Activated gamma-delta T cell treated with Interleukin-2 at 50 U/mL for 16 hours (primary cell): ENCODE data around the gene PLCD4.

Experiments used
- DNase-seq: peaks from one replicate; pipeline ENCODE4 v3.0.0-alpha.2; 2020

The PLCD4 gene

DNA sequence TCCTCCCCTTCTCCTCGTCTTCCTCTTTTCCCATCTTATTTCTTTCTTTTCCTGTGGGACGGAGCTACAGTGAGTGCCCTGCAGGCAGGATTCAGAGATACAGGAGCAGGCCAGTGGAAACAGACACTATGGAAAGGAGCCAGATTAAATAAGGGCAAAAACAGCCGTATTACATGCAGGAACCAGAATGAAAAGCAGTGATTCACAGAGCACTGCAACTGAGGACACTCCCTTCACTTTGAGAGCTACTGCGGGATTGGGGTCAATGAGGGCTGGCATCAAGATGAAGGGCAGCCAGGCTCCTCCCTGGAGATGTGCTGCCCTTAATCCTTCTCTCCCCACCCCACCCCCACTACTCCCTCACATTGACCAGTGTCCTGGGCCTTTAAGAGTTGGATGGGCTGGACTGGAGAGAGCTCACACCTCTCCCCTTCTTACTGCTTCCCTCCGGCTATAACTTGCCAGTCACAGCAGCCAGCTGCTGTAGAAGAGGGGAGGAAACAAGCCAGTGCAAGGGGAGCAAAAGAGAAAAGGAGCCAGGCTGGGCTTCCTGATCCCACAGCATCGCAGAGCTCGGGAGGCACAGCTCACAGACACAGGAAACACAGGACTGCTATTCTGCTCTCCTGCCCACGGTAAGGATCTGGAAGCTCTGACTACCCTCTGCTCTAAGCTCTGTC is at the start of gene PLCD4:
TSS of gene PLCD4 (plus strand) at position 464 of the 680 bp plus-strand sequence. CDS start 7,841 bp downstream, outside the sequence.
- no peak for DNase-seq

DNA sequence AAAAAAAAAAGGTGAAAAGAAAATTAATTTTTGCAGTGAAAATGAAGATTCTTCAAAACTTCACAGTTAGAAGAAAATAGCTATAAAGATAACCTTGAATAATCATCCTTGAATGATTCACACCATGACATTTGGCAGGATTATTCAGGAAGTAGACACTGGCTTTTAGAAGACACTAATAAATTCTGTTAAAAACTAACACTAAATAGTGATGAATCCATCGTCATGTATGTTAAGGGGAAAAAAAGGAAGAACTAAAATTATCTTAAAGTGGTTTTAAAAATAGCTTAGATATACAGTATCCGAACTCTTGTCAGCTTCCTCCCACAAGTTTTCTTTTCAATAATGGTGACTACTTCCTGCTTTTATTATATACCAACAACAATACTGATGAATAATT is 49.8 kb upstream of the PLCD4 start:
- no peak for DNase-seq

DNA sequence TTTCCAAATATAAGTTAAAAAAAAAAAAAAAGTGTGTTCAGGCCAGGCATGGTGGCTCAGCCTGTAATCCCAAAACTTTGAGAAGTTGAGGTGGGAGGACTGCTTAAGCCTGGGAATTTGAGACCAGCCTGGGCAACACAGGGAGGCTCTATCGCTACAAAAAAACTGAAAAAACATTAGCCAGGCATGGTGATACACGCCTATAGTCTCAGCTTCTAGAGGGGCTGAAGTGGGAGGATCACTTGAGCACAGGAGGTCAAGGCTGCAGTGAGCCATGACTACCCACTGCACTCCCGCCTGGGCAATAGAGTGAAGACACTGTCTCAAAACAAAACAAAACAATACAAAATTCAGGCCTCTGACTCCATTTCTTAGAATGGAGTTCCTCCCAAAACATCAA is 48.7 kb upstream of the PLCD4 start:
- no peak for DNase-seq

DNA sequence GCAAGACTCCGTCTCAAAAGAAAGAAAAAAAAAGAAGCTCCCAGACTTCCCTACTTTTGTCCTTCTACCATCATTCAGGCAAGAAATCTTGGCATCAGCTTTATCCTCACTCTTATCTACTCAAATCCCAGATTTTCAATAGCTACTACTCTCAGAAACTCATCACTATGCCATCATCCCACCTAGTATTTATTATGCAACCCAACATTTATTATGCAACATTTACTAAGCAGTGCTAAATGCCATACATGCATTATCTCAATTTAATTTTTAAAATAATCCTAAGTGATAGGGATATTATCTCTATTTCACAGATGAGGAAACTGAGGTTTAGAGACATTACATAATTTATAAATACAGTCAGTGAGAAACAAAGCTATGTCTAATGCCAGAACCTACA is 43.6 kb upstream of the PLCD4 start:
- DNase-seq: no peak

DNA sequence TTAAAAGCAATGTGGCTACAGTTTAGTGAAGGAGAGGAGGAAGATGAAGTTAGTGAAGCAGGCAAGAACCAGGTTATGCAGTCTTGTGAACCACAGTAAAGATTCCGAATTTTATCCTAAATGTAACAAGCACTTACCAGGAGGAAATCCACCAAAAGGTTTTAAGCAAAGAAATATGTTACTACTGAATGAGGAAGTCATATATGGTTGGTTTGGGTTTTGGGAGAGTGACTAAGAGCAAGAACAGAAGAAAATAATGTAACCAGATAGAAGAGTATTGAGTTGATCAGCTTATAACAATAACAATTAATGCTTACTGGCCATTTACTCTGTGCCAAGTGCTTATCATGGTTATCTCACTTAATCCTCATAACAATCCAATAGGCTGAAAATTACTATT is 41.4 kb upstream of the PLCD4 start:
- no peak for DNase-seq

DNA sequence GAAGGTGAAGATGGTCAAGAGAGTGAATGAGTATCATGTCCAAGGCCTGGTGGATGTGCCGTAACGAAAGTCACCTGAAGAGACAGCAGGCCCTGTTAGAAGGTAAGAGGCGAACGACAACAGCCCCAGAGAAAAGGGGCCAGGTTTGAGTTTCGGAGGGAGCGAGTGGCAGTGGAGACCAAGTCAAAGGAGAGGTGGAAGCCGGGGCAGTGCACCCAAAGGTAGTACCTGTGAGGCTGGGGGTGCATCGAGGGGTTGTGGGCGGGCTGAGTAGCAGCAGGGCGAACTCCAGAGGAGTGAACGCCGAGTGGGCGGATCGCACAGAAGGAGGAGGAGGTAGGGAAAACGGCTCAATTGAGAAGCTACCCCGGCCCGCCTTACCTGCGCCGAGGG is 39.9 kb upstream of the PLCD4 start:
- DNase-seq: no peak

DNA sequence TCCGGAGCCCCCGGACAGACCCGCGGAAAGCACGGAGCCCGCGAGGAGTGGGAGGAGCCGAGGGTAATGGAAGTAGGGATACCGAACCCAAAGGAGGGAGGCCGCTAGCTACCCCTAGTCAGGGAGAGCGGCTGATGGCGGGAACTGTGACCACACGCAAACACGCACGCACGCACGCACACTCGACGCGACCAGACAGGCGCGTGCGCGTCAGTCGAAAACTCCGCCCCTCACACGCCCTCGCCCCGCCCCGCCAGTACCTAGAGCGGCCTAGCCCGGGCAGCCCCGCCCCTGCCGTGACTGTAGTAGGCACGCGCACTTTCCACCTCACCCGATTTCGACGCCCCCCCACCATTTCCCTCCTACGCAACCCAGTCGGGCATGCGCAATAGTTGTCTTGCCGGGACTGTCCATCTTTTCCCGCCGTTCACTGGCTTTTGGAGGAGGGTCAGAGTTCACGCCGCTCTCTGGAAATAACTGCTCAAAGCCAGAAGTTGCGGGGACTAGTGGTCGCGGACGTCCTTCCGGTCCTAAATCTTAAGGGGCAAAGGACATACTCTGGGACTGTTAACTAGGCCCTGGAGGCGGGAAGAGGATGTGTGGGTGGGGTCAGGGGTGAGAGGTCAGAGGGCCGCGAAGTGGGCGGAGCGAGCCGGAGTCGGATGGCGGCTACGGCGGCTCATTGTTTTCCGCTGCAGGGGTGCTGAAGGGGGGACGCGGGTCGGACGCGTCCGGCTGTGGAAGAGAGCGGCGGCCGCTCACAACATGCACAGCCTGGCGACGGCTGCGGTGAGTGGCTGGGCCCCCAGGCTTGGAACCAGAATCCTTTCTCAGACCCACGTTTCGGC is 39.3 kb upstream of the PLCD4 start, which contains the start of the genes CNOT9 and USP37:
TSS of gene CNOT9 (plus strand) at position 650 of the 848 bp plus-strand sequence. CDS start at position 766, 116 bp downstream.
TSS of gene USP37 (minus strand) at position 162 of the 848 bp plus-strand sequence. CDS start 9,698 bp downstream, outside the sequence.
- peak; percentile 100 for DNase-seq

DNA sequence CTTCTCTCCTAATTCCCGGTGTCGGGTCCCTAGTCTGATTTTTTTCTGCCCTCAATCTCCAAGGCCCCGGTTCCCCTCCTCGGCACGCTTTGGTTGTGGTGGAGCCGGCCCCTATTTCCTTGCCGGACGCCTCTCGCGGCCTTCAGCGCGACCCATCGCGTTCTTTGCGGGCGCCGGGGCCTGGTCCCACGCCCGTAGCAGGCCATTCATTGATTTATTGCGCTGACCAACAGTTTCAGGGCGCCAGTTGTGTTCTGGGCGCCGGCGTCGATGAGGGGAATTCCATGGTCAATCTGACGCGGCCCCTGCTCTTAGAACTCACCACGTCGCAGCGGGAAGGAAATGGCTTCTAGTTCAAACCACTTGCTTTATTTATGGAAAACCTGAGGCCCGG is 38.7 kb upstream of the PLCD4 start:
- DNase-seq: peak; percentile 34

DNA sequence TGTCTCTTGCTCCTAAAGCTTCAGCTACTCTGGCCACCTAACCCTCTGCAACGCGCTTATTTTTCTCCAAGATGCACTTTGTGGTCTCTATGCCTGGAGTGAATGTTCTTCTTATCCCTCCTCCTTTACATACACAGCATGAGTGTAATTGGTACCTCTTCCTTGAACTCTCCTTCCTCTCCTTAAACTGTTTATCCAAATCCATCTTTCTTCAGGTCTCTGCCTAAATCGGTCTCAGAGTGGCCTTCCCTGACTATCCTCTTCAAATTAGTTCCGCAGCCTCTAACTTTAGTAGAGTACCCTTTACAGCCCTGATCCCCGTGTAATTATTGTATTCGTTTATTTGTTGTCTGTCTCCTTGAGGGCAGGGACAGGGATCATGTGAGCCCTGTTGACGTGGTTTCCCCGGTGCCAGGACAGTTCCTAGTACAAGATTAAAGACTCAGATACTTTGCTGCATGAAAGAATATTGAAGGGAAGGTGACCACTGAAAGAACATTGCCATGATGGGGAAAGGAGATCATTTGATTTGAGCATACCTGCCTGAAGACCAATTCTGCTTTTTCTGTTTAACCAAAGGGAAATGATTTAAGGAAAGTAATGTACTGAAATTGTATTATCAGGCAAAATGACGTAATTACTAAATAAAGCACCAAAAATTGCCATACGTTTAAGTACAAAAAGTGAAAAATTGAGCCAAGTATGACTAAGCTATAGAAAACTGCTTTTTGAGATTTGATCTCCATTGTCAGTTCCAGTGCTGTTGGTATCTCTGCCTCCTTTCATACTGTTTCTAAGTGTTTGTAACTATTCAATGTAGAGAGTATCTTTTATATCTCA is 37.8 kb upstream of the PLCD4 start:
- DNase-seq: no peak

DNA sequence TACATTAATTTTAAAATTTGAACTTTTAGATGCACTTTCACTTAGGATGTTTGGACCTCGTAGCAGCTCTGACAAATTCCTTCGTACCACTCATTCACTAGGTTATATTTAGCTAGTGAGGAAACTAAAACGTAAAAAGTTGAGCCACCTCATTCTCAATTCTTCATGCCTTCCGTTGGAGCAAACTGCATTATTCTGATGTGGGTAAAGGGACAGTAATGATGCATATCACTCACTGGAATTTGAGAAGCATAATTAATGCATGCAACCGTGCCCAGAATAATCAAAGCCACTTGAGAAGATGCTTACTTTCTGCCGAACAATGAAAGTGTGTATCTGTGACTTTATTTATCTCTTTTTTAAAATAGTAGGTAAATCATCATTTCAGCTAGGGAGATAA is 36.8 kb upstream of the PLCD4 start:
- DNase-seq: no peak

DNA sequence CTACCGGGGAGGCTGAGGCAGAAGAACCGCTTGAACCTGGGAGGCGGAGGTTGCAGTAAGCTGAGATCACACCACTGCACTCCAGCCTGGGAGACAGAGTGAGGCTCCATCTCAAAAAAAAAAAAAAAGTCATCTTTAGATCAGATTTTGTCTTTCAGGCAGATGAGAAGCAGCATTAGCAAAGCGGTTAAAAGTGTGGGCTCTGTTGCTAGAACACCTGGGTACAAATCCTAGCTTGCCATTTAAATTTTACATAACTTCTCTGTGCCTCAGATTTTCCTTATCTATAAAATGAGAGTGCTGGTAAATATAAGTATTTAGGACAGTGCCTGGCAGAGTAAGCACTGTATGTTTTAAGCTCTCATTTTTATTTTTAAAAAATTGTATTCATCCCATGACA is 30.8 kb upstream of the PLCD4 start:
- no peak for DNase-seq

DNA sequence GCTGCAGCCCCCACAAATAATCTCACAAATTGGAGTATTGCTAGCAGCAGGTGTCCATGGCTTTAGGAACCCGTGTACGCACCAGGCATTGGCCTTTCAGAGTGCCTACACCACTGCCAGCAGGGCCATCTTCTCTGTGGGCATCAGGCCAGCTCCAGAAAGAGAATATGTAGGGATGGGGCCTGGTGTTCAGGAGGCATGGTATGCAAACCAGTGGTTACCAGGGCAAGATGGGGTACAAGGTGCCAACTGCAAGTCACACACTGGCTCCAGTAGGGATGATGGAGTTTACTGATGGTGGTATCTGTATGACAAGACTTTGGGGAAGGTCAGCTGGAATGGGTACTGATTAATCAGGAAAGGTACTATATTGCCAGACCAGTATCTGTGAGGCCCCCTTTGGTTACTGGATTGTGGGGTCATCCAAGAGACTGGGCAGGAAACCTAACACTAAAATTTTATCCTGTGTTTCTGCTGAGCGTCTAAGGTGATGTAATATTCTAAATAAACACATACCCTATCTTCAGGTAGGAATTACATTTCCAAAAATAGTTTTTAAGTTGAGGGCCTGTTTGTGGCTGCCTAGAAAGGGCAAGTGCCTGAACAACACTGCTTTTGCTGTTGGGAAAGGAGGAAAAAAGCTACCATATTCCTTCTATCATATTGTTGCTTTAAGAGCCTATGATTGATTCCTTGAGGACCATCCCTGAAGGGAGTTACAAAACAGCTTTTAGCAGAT is 30.0 kb upstream of the PLCD4 start:
- no peak for DNase-seq

DNA sequence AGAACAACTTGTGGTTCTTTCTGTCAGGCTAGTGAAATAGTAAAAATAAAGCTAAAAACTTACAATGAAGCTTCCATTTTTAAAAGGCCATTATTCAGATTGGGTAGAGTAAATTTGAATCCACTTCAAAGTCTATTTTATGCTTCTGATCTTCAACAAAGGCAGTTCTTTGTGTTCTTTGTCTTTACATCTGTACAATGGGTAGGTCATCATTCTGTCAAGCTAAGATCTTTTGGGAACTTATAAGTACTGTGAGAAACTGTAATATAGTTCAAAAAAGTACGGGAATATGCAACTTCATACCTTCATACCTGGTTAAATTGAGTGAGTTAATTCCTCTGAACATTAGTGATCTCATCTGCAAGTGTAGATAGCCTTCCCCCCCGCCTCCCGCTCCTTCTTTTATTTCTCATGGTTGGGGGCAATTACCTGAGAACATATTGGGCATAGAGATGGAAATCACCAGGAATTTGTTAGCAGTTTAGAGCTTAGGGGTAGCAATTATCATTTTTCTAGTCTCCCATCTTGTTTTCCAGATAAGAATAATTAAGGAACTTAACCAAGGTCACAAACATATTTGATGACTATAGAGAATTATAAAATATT is 29.3 kb upstream of the PLCD4 start:
- no peak for DNase-seq

DNA sequence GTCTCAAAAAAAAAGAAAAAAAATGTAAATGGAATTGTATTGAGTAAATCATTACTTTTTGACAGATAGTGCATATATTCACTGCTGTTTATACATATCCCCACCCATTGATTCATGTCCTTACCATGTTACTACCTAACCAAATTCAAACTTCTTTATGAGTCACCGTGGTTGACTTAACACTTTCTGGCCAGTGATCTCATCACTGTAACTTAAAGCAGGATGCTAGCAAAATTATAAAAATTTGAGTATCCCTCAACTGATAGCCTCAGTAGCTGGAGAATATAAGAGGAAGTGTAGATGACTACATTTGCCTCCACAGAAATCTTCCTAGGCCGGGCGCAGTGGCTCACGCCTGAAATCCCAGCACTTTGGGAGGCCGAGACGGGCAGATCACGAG is 25.6 kb upstream of the PLCD4 start:
- DNase-seq: no peak

DNA sequence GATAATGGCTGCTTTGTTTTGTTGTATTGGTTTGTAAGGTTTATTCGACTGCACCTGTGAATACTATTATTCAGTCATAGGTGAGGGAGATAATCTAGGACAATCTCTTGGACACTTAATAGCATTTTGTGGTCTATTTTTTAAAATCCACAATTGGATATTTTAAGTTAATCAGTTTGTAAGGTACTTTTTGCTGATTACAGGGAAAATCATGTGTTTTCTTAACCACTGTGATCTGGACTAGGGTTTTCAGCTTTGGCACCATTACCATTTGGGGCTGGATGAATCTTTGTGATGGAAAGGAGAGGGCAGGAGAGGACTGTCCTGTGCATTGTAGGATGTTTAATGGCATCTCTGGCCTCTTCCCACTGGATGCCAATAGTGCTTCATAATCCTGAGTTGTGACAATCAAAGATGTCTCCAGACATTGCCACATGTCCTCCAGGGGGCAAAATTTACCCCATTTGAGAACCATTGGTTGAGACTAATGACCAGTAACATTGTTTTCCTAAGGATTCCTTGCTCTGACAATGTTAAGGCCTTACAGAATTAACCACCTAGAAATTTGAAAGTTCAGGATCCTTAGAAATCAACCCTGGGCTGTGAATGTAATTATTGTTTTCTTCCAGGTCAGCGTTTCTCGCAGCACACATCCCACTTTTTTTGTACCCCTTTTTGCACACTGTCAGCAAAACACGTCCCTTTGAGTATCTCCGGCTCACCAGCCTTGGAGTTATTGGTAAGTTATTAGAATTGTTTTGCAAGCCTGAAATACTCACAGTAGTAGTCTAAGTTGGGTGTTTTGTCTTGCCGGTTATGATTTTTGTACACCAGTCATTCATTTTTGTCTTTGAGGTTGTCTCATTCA is 23.5 kb upstream of the PLCD4 start:
- DNase-seq: no peak

DNA sequence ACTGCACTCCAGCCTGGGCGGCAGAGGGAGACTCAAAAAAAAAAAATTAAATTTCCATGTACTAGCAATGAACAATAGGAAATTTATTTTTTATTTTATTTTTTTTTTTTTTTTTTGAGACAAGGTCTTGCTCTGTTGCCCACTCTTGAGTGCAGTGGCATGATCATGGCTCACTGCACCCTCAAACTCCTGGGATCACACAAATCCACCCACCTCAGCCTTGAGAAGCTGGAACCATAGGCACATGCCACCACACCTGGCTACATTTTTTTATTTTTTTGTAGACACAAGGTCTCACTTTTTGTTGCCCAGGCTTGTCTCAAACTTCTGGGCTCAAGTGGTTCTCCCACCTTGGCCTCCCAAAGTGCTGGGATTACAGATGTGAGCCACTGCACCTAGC is 22.2 kb upstream of the PLCD4 start:
- no peak for DNase-seq

DNA sequence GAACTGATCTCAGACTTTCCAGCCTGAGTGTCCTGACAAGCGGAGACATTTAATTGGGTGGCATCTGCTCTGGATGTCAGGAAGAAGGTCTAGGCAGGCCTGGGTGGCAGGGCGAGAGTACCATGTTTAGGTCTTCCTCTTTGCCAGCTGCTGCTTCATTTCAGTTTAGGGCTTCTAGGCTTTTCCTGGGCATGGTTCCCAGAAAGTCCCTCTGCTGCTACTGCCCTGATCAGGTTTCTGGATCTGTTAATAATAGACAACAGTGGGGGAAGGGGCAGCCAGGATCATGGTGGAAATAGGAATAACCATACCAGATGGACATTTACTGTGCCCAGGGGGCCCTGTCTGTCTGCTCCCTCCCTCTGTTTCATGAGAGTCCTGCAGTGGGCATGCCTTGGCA is 2.3 kb upstream of the PLCD4 start:
- DNase-seq: no peak

DNA sequence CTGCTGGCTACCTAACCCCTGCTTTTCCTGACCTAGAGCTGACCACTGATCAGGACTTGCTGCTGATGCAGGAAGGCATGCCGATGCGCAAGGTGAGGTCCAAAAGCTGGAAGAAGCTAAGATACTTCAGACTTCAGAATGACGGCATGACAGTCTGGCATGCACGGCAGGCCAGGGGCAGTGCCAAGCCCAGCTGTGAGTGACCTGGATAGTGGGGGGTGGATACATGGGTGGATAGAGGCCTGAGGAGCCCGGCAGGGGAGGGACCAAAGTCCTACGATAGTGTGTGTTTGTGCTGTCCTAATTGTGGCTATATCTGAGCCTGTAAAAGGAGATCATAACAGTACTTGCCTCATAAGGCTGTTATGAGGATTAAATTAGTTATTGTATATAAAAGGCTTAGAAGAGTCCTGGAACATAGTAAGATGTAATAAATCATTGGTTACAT is 8.2 kb downstream of the PLCD4 start:
- no peak for DNase-seq

DNA sequence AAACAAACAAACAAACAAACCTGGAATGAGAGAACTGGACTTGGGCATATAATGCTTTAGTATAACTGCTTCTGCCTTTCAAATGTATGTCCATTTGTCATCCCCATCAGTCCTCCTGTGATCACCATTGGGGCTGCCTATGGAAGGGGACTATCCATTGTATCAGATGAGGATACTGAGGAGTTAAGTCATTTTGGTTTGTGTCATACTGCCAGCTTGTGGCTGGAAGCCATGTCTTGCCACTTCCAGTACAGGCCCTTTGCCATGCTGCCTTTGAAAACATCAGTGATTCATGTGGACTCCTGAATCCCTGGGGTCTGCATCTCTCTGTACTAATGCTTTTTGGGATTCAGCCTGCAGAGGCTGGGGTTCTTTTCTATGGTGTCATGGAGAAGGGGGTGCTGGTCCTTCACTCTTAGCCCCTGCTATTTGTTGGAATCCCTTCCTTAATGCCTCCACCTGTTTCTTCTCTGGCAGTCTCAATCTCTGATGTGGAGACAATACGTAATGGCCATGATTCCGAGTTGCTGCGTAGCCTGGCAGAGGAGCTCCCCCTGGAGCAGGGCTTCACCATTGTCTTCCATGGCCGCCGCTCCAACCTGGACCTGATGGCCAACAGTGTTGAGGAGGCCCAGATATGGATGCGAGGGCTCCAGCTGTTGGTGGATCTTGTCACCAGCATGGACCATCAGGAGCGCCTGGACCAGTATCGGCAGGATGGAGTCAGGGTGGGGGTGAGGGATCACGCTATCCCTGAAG is 10.6 kb downstream of the PLCD4 start:
- DNase-seq: no peak

DNA sequence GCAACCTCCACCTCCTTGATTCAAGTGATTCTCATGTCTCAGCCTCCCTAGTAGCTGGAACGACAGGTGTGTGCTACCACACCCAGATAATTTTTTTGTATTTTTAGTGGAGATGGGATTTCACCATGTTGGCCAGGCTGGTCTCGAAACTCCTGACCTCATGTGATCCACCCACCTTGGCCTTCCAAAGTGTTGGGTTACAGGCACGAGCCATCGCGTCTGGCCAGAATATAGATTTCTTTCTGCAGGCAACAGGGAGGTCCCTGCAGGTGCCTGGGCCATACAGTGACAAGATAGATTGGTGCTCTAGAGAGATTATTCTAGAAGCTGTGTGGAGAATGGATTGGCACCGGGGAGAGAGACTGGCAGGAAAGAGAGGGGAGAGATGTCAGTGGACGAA is 13.3 kb downstream of the PLCD4 start:
- no peak for DNase-seq
